Bronchial epithelial cell (primary cell): Measurements from ENCODE around the gene PIP5K1B. TPM values are rescaled to one million over a fixed set of nuclear protein-coding genes. Genes with fewer than 3 reads are reported as not detected.
A peak's percentile ranks its signal among the peaks of the same experiment; 100 is the strongest.
"Not testable (repeated sequence)": the region's sequence is repeated elsewhere in the genome, so short reads cannot be mapped to it uniquely, and the experiment has no call there.

Source experiments
- DNase-seq: peaks from one replicate; pipeline ENCODE4 v3.0.0-alpha.2; 2010; ENCODE audit warnings: low read depth
- FAIRE-seq: peaks from 2 replicates; lab custom pipeline; 2011; peaks lifted over from hg19 to GRCh38; lab: Jason Lieb, UNC
- H3K27me3 ChIP-seq: 2 replicates; pipeline ENCODE4 v1.5.1; 2011; ENCODE audit warnings: low read length; ENCODE audit not compliant: control insufficient read depth, insufficient read depth
- H3K36me3 ChIP-seq: 2 replicates; pipeline ENCODE4 v1.5.1; 2011; ENCODE audit warnings: low read length; ENCODE audit not compliant: control insufficient read depth, insufficient read depth
- H3K4me3 ChIP-seq: 2 replicates; pipeline ENCODE4 v1.5.1; 2011; ENCODE audit warnings: mild to moderate bottlenecking, low read depth, low read length, control low read depth
- CTCF ChIP-seq: IDR thresholded peaks from 2 replicates; pipeline ENCODE4 v1.5.1; 2011; ENCODE audit warnings: mild to moderate bottlenecking, moderate library complexity, low read length, control low read depth, inconsistent platforms; ENCODE audit not compliant: insufficient read depth, severe bottlenecking
- total RNA-seq: library from RNA; depleted of rRNA; stranded (reverse); fragments of >200 nt; gene quantifications from 2 replicates; pipeline ENCODE4 v1.2.1, GENCODE V29; 2014

PIP5K1B gene
- total RNA-seq, 1 donor from 2014 or later, result 2.9 TPM

GRCh38 chr9:68979538-68980314 is 274.7 kb downstream of the PIP5K1B start:
- no peak overlapping the region for H3K4me3 ChIP-seq
- TF ChIP-seq CTCF, result no peak

GRCh38 chr9:68980341-68980914 is 275.4 kb downstream of the PIP5K1B start:
- TF ChIP-seq CTCF, result no peak
- H3K4me3 ChIP-seq, result no peak overlapping the region
- no peaks in the 10 kb centered on the region for H3K36me3 ChIP-seq
- no peak for FAIRE-seq
- H3K27me3 ChIP-seq, result no peaks in the 10 kb centered on the region
- DNase-seq, result no peak

More at GRCh38 chr9:68979538-68980314, 274.7 kb downstream of the PIP5K1B start:
- no peaks in the 10 kb centered on the region for H3K36me3 ChIP-seq
- peak; percentile 23 for FAIRE-seq
- DNase-seq, result no peak
- H3K27me3 ChIP-seq, result no peaks in the 10 kb centered on the region

GRCh38 chr9:68981789-68982188 is 276.7 kb downstream of the PIP5K1B start:
- H3K27me3 ChIP-seq, result no peaks in the 10 kb centered on the region
- no peaks in the 10 kb centered on the region for H3K36me3 ChIP-seq
- DNase-seq, result no peak
- FAIRE-seq, result no peak
- TF ChIP-seq CTCF, result no peak
- no peak overlapping the region for H3K4me3 ChIP-seq

GRCh38 chr9:68983008-68983411 is 278.0 kb downstream of the PIP5K1B start:
- no peak for DNase-seq

GRCh38 chr9:68983522-68984424 is 278.7 kb downstream of the PIP5K1B start:
- DNase-seq, result no peak
- TF ChIP-seq CTCF, result no peak
- FAIRE-seq, result no peak
- Histone ChIP-seq H3K27me3 (no peaks in the 10 kb centered on the region), H3K4me3 (no peak overlapping the region), H3K36me3 (no peaks in the 10 kb centered on the region)

More at GRCh38 chr9:68983008-68983411, 278.0 kb downstream of the PIP5K1B start:
- Histone ChIP-seq H3K4me3 (no peak overlapping the region), H3K27me3 (no peaks in the 10 kb centered on the region), H3K36me3 (no peaks in the 10 kb centered on the region)
- TF ChIP-seq CTCF, result no peak
- FAIRE-seq, result no peak

- not testable (repeated sequence) for H3K4me3 ChIP-seq, FAIRE-seq, H3K27me3 ChIP-seq, H3K36me3 ChIP-seq, DNase-seq
Measured at GRCh38 chr9:68986949-68987348, 281.9 kb downstream of the PIP5K1B start.
